ENCODE measurements around the gene RC3H1.
"Not testable (repeated sequence)": the region's sequence is repeated elsewhere in the genome, so short reads cannot be mapped to it uniquely, and the experiment has no call there.

The RC3H1 gene

GRCh38 chr1:174013864-174014418 lies 8.2 kb downstream of the RC3H1 start:
- Histone ChIP-seq H3K27me3 (ENCODE audit: low read depth) (no peaks in the 10 kb centered on the region), H3K4me3 (no peak overlapping the region), H3K36me3 (replicated peaks) (peaks cover 4% of the 10 kb centered on the region), H3K9me3 (no peaks in the 10 kb centered on the region), H3K4me1 (peaks cover 13% of the 10 kb centered on the region)
- in situ Hi-C loops (cut with MboI; ENCODE audit: low sequenced_read_pairs): no loop called here
- DNase-seq (ENCODE audit: low spot score in 2 of 2): no peak

- no peaks in the 10 kb centered on the region for H3K9me3 ChIP-seq
- no peaks in the 10 kb centered on the region for H3K27me3 ChIP-seq (ENCODE audit: low read depth)
- no peak overlapping the region for H3K4me3 ChIP-seq
- peaks cover 3% of the 10 kb centered on the region for H3K36me3 ChIP-seq (replicated peaks)
- in situ Hi-C loops (cut with MboI; ENCODE audit: low sequenced_read_pairs): no loop called here
- peaks cover 3% of the 10 kb centered on the region; the same call in 1 of the 2 replicates for H3K4me1 ChIP-seq
- no peak for DNase-seq (ENCODE audit: low spot score in 2 of 2)
These were observed 13.2 kb downstream of the RC3H1 start for GRCh38 chr1:174008979-174009378.

DNA sequence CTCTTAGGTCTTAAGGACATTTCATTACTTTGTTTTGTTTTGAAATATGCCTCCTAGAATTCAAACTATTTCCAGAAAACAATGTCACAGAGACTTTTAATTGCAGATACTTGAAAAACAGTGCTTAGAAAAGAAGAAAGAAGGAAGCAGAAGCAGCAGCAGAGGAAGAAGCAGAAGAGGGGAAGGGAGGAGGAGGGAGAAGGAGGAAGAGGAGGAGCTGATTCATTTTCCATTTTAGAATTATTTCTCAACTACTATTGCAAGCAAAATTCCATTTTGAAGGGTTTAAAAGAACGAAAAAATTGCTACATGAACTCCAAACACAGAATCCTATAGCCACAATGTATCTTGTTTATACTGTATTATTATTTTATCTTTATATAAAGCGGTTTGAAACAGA lies 13.9 kb downstream of the RC3H1 start:
- no peaks in the 10 kb centered on the region for H3K9me3 ChIP-seq
- in situ Hi-C loops (cut with MboI; ENCODE audit: low sequenced_read_pairs): no loop called here
- no peak for DNase-seq (ENCODE audit: low spot score in 2 of 2)
- H3K36me3 ChIP-seq (replicated peaks): no peaks in the 10 kb centered on the region; the same call in 1 of the 2 replicates
- H3K4me1 ChIP-seq: peaks cover 3% of the 10 kb centered on the region; the same call in 1 of the 2 replicates
- H3K4me3 ChIP-seq: no peak overlapping the region
- no peaks in the 10 kb centered on the region for H3K27me3 ChIP-seq (ENCODE audit: low read depth)

DNA sequence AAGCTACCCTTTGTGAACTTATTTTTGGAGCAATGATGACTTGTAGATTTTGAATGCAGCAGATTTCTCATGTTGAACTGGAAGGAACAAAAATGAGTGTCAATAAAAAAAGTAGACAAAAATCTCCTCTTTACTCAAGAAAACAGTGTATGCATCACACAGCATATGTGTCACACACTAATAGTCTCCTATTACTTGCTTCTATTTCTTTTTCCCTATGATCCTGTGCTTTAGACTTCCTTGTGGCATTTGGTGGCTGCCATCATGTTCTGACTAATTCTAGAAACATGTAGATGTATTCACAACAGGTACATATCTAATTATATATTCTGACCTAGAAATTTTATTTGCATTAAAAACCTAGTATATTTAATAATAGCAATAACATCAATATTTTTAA lies 14.3 kb downstream of the RC3H1 start:
- H3K27me3 ChIP-seq (ENCODE audit: low read depth): no peaks in the 10 kb centered on the region

DNA sequence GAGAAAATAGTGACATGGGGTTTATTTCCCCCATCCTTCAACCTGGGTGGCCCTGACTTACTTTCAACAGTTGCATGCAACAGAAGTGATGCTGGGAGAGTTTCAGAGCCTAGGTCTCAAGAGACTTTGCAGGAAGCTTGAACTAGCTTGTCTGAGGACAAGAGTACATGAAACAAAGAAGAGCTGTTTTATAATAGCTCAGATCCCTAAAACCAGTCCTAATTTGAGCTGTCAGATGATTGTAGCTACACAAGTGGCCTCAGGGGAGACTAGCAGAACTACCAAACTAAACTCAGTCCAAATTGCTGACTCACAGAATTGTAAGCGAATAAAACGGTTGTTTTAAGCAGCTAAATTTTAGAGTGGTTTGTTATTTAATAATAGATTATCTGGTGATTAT lies 17.1 kb downstream of the RC3H1 start:
- no peak for DNase-seq (ENCODE audit: low spot score in 2 of 2)

More for the DNA sequence above, 14.3 kb downstream of the RC3H1 start:
- peaks cover 3% of the 10 kb centered on the region; the same call in 1 of the 2 replicates for H3K4me1 ChIP-seq
- H3K9me3 ChIP-seq: no peaks in the 10 kb centered on the region
- in situ Hi-C loops (cut with MboI; ENCODE audit: low sequenced_read_pairs): no loop called here
- H3K36me3 ChIP-seq (replicated peaks): no peaks in the 10 kb centered on the region; the same call in 1 of the 2 replicates
- no peak overlapping the region for H3K4me3 ChIP-seq
- DNase-seq (ENCODE audit: low spot score in 2 of 2): no peak

GRCh38 chr1:174003867-174004266 lies 18.3 kb downstream of the RC3H1 start:
- in situ Hi-C loops (cut with MboI; ENCODE audit: low sequenced_read_pairs): no loop called here
- H3K36me3 ChIP-seq (replicated peaks): no peaks in the 10 kb centered on the region
- DNase-seq (ENCODE audit: low spot score in 2 of 2): no peak
- no peaks in the 10 kb centered on the region for H3K27me3 ChIP-seq (ENCODE audit: low read depth)
- H3K9me3 ChIP-seq: no peaks in the 10 kb centered on the region
- peaks cover 13% of the 10 kb centered on the region for H3K4me1 ChIP-seq
- H3K4me3 ChIP-seq: no peak overlapping the region

More for the DNA sequence above, 17.1 kb downstream of the RC3H1 start:
- Histone ChIP-seq H3K36me3 (replicated peaks) (no peaks in the 10 kb centered on the region; the same call in 1 of the 2 replicates), H3K9me3 (no peaks in the 10 kb centered on the region), H3K4me3 (no peak overlapping the region), H3K27me3 (ENCODE audit: low read depth) (no peaks in the 10 kb centered on the region), H3K4me1 (peaks cover 13% of the 10 kb centered on the region)
- in situ Hi-C loops (cut with MboI; ENCODE audit: low sequenced_read_pairs): no loop called here

DNA sequence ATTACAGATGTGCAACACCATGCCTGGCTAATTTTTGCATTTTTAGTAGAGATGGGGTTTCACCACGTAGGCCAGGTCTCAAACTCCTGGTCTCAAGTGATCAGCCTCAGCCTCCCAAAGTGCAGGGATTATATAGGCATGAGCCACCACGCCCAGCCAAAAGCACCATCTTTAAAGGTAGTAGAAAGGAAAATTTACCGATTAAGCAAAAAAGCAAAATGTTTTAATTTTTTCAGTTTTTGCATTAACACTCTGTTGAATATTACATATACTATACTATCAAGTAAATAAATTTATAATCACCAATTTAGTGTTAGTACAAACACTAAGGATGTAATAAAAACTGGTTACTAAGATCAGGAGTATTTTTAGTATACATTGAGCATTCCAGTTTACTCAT lies 20.6 kb downstream of the RC3H1 start:
- in situ Hi-C loops (cut with MboI; ENCODE audit: low sequenced_read_pairs): no loop called here
- Histone ChIP-seq H3K9me3 (no peaks in the 10 kb centered on the region), H3K4me3 (no peak overlapping the region), H3K4me1 (peaks cover 17% of the 10 kb centered on the region), H3K27me3 (ENCODE audit: low read depth) (no peaks in the 10 kb centered on the region), H3K36me3 (replicated peaks) (no peaks in the 10 kb centered on the region)
- DNase-seq (ENCODE audit: low spot score in 2 of 2): no peak

DNA sequence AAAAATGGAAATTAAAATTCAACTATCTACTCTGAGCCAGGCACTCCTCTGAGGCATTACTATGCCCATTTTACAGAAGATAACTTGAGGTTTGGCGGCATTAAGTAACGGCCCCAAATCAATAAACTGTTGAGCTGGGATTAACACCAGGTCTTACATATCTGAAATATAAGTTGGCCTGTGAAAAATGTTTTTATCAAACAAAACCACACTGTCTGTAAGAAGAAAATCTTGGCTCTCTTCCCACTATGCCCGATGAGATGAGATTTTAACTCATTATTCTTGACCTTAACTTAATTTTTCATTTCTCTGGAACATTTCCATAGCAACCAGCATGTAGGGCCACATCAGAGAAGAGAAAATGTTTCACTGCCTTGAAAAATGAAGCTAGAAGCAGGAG lies 21.8 kb downstream of the RC3H1 start:
- Histone ChIP-seq H3K4me3 (no peak overlapping the region), H3K9me3 (no peaks in the 10 kb centered on the region), H3K27me3 (ENCODE audit: low read depth) (no peaks in the 10 kb centered on the region), H3K4me1 (peaks cover 15% of the 10 kb centered on the region), H3K36me3 (replicated peaks) (no peaks in the 10 kb centered on the region)
- in situ Hi-C loops (cut with MboI; ENCODE audit: low sequenced_read_pairs): no loop called here
- no peak for DNase-seq (ENCODE audit: low spot score in 2 of 2)

GRCh38 chr1:173997791-173998190 lies 24.4 kb downstream of the RC3H1 start:
- H3K9me3 ChIP-seq: no peaks in the 10 kb centered on the region
- H3K4me1 ChIP-seq: peaks cover 14% of the 10 kb centered on the region
- H3K27me3 ChIP-seq (ENCODE audit: low read depth): no peaks in the 10 kb centered on the region
- in situ Hi-C loops (cut with MboI; ENCODE audit: low sequenced_read_pairs): no loop called here
- no peak overlapping the region for H3K4me3 ChIP-seq
- H3K36me3 ChIP-seq (replicated peaks): peaks cover under 1% of the 10 kb centered on the region; the same call in 1 of the 2 replicates
- no peak for DNase-seq (ENCODE audit: low spot score in 2 of 2)

GRCh38 chr1:173996995-173997394 lies 25.2 kb downstream of the RC3H1 start:
- Histone ChIP-seq H3K27me3 (ENCODE audit: low read depth) (no peaks in the 10 kb centered on the region), H3K4me3 (no peak overlapping the region), H3K36me3 (replicated peaks) (peaks cover 8% of the 10 kb centered on the region), H3K4me1 (peaks cover 13% of the 10 kb centered on the region), H3K9me3 (no peaks in the 10 kb centered on the region)
- in situ Hi-C loops (cut with MboI; ENCODE audit: low sequenced_read_pairs): no loop called here
- DNase-seq (ENCODE audit: low spot score in 2 of 2): no peak

DNA sequence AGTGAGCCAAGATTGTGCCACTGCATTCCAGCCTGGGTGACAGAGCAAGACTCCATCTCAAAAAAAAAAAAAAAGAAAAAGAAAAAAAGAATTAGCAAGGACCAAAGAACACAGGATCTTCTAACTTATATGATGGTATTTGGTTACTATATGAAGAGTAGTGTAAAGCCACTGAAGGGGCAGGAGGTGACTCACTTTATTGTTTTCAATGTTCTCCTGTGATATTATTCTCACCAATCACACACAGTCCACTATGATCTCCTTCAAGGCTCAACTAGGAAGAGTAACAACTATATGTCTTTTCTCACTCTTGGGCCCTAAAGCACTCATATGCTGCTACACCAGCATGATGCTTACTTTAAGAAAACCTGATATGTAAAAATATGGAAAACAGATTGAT lies 26.7 kb downstream of the RC3H1 start:
- Histone ChIP-seq H3K4me1 (peaks cover 5% of the 10 kb centered on the region; the same call in 1 of the 2 replicates), H3K9me3 (no peaks in the 10 kb centered on the region), H3K4me3 (no peak overlapping the region), H3K36me3 (replicated peaks) (peaks cover 23% of the 10 kb centered on the region), H3K27me3 (ENCODE audit: low read depth) (no peaks in the 10 kb centered on the region)
- in situ Hi-C loops (cut with MboI; ENCODE audit: low sequenced_read_pairs): no loop called here
- DNase-seq (ENCODE audit: low spot score in 2 of 2): no peak

GRCh38 chr1:173993948-173994347 lies 28.2 kb downstream of the RC3H1 start:
- peaks cover 23% of the 10 kb centered on the region for H3K36me3 ChIP-seq (replicated peaks)

DNA sequence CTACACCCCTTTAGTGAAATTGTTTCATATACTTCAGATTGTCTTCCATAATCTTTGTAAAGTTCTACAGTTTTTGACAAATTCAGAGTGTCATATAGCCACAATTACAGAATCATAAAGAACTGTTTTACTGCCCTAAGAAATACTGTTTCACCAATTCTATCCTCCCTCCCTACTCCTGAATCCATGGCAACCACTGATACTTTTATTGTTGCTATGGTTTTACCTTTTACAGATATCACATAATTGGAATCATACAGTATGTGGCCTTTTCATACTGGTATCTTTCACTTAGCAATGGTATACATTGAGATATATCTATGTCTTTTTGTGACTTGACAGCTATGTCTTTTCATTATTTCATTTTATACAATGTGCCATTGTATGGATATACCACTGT lies 34.1 kb downstream of the RC3H1 start:
- H3K4me3 ChIP-seq: no peak overlapping the region
- DNase-seq (ENCODE audit: low spot score in 2 of 2): no peak
- no peaks in the 10 kb centered on the region for H3K9me3 ChIP-seq
- in situ Hi-C loops (cut with MboI; ENCODE audit: low sequenced_read_pairs): no loop called here
- H3K4me1 ChIP-seq: peaks cover 5% of the 10 kb centered on the region
- no peaks in the 10 kb centered on the region for H3K27me3 ChIP-seq (ENCODE audit: low read depth)
- H3K36me3 ChIP-seq (replicated peaks): peaks cover 49% of the 10 kb centered on the region

More at GRCh38 chr1:173993948-173994347, 28.2 kb downstream of the RC3H1 start:
- H3K4me1 ChIP-seq; H3K9me3 ChIP-seq; H3K4me3 ChIP-seq; H3K27me3 ChIP-seq (ENCODE audit: low read depth); in situ Hi-C loops (cut with MboI; ENCODE audit: low sequenced_read_pairs); DNase-seq (ENCODE audit: low spot score in 2 of 2): not testable (repeated sequence)

GRCh38 chr1:173986951-173987350 lies 35.2 kb downstream of the RC3H1 start:
- Histone ChIP-seq H3K36me3 (replicated peaks) (peaks cover 45% of the 10 kb centered on the region), H3K4me1 (peaks cover 5% of the 10 kb centered on the region), H3K4me3 (no peak overlapping the region), H3K9me3 (no peaks in the 10 kb centered on the region), H3K27me3 (ENCODE audit: low read depth) (no peaks in the 10 kb centered on the region)
- in situ Hi-C loops (cut with MboI; ENCODE audit: low sequenced_read_pairs): no loop called here
- no peak for DNase-seq (ENCODE audit: low spot score in 2 of 2)

DNA sequence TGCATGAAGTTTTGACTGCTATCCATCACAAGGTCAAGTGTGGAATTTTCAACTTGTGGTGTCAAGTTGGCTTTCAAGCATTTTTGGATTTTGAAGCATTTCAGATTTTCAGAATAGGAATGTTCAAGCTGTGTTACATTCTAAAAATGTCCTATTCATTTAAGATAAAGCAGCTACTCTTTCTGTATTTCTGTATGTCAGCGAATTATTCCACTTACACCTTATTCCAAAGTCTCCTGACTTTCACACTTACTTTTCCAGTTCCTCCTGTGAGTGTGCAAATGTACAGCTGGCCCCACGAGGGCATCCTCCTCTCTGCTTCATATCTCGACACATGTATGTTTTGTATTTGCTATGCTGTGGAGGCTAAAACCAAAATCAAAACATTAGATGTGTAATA lies 51.9 kb downstream of the RC3H1 start:
- no peaks in the 10 kb centered on the region for H3K27me3 ChIP-seq (ENCODE audit: low read depth)
- H3K9me3 ChIP-seq: no peaks in the 10 kb centered on the region
- in situ Hi-C loops (cut with MboI; ENCODE audit: low sequenced_read_pairs): no loop called here
- peaks cover 54% of the 10 kb centered on the region for H3K36me3 ChIP-seq (replicated peaks)
- DNase-seq (ENCODE audit: low spot score in 2 of 2): no peak
- no peak overlapping the region for H3K4me3 ChIP-seq
- no peaks in the 10 kb centered on the region for H3K4me1 ChIP-seq
